HG02759 (cell line): Measurements from ENCODE around the gene SLC25A10.
"Not testable (repeated sequence)": the region's sequence is repeated elsewhere in the genome, so short reads cannot be mapped to it uniquely, and the experiment has no call there.

Experiments
- ATAC-seq: cut with Tn5 transposase; IDR thresholded peaks from one replicate; pipeline ENCODE4 v1.9.1; 2021; ENCODE audit warnings: mild to moderate bottlenecking, moderate library complexity; ENCODE audit not compliant: unreplicated experiment

The SLC25A10 gene

DNA sequence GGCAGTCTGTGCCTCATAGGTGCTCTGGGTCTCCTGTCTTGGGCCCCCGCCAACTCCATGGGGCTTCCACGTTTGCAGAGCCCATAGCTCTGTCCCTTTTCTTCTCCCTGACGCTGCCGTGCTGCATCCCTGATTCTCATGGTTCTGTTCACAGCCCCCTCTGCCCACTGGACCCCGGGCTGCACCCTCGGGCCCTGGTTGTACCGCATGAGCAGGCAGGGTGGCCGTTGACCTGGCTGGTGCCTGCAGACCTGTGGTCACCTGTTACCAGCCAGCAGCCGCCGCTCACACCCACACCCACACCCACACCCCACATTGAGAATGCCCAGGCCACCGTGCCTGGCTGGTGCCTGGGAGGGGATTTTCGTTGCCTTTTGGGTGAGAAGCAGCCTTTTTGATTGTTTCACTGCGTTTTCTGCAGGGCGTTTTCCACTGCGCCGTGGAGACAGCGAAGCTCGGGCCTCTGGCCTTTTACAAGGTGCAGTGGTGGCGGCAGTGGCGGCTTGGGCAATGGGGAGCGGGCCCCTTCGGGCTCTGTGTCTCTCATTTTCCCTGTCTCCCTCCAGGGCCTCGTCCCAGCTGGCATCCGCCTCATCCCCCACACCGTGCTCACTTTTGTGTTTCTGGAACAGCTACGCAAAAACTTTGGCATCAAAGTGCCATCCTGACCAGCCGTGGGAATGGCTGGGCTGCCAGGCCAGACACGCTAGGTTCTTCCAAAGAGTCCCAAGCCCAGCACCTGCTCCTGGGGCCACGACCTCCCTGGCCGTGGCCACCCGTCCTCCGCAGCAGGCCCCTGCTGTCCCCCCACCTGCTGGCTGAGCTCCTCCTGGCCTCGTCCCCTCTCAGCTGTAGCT, 7.6 kb downstream of the SLC25A10 start:
- no peak for ATAC-seq

DNA sequence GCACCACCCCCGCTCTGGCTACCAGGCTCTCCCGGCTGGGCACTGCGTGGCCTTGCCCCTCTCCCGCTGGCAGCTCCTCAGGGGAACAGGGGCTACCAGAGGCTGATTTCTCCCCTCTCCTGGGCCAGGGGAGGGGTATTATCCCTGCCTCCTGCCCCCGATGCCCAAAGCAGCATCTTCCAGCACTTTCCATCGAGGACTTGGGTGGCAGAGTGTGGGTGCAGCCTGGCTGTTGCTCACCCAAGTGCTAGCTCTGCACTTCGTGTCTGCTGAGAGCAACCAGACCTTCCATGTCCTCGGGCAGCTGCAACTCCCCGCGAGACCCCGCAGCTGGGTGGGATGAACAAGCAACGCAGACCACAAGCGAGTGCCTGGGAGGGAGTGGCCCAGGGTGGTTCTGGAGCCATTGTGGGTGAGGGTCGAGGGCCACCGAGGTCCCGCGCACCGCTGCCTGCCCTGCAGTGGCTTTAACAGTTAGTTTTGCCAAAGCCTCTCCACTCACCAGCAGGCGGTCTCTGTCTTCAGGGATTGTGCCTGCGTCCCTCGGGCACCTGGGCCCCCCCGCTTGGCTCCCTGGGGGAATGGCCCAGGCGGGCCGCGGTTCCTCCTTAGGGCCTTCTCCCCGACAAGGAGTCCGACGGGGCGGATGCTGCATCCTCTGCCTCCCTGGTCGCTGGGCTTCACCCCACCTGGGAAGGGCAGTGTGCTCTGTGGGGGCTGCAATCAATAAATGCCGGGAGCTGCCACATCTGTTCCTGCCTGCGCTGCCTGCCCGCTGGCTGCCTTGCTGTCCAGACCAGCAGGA, 8.4 kb downstream of the SLC25A10 start:
- no peak for ATAC-seq

DNA sequence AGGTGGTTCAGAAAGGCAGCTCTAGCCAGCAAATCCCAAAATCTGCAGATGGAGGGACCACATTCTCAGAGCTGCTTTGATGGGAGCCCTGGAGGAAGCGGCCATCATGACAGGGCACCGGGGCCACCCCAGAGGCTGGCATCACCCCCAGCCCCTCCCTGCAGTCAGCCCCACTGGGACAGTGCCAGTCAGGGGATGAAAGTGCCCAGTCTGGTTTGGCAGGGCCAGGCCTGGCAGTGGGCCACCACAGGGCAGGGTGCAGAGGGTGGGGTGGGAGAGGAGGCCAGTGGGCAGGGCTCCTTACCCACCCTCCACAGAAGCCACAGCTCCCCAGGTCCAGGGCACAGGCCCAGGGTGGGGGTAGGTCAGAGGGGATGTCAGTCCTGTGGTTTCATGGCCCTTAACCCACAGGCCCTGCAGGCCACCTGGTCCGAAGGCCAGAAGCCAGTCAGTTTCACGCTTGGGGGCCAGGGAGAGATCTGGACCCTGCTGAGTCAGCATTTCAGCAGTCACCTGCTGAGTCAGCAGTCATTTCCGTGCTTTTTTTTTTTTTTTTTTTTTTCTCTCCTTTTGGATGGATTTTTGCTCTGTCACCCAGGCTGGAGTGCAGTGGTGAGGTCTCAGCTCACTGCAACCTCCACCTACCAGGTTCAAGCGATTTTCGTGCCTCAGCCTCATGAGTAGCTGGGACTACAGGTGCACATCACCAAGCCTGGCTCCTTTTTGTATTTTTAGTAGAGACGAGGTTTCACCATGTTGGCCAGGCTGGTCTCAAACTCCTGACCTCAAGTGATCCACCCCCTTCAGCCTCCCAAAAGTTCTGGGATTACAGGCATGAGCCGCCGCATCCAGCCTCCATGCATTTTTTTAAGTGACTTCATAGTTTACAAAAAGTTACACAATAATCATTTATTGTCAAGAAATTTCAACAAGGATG, 10.4 kb downstream of the SLC25A10 start:
- ATAC-seq: no peak

DNA sequence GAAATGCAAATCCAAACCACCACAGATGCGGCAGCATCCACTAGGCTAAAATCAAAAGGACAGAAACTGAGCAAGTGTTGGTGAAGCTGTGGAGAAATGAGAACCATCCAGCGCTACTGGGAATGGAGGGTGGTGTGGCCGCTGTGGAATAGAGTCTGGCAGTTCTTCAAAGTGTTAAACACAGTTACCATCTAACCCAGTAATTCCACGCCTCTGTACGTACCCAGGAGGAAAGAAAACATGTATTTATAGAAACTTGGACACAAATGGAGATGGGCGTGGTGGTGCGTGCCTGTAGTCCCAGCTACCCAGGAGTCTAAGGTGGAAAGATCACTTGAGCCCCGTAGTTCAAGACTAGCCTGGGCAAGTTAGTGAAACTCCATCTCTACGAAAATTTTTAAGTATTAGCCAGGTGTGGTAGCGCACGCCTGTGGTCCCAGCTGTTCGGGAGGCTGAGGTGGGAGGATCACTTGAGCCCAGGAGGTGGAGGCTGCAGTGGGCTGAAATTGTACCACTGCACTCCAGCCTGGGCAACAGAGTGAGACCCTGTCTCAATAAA, 11.6 kb downstream of the SLC25A10 start:
- no peak for ATAC-seq

DNA sequence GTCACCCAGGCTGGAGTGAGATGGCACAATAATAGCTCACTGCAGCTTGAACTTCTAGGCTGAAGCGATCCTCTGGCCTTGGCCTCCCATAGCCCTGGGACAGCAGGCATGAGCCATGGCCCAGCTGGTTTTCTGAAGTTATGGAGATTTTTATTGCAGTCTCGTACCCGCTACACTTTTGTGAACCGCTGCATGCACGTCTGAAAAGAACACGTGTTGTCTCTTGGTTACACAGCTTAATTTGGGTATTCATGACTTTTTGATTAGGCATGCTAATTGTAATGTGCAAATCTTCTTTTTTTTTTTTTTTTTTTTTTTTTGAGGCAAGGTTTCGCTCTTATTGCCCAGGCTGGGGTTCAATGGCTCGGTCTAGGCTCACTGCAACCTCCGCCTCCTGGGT, 13.4 kb downstream of the SLC25A10 start:
- ATAC-seq: no peak

DNA sequence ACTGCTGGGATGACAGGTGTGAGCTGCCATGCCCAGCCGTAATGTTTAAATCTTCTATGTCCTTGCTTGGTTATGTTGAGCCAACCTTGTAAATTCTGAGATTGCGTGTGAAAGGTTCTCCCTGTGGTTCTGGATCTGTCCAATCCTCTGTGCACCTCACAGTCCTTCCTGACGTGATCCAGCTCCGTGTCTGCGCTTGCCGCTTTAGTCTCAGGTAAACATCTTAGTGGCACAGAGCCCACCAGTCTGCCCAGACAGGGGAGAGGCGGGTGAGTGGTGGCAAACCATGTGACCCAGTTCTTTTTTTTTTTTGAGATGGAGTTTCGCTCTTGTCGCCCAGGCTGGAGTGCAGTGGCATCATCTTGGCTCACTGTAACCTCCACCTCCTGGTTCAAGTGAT, 13.9 kb downstream of the SLC25A10 start:
- ATAC-seq: no peak

DNA sequence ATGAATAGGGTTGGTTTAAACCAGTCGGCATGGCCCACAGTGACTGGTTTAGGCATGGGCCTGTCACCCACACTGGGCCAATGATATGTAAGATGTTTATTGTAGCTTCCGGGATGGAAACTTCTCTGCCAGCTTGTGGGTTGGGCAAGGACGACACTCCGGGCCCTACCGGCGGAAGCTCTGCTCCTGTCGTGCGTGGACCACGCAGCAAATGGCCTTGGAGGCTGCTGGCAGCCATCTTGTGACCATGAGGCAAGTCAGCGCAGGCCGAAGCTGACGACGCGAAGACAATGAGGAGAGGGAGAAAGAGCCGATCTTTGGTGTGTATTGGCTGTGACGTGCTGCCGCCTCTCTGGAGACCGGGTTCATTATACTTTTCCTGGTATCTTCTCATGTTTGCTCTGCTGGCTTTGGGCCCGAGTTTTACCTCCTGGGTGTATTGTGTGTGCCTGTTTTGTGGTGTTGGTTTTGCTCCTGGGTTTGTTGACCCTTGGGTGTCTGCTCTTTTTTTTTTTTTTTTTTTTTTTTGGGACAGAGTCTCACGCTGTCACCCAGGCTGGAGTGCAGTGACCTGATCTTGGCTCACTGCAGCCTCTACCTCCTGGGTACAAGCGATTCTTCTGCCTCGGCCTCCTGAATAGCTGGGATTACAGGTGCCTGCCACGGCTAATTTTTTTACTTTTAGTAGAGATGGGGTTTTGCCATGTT, 15.4 kb downstream of the SLC25A10 start:
- ATAC-seq: no peak

DNA sequence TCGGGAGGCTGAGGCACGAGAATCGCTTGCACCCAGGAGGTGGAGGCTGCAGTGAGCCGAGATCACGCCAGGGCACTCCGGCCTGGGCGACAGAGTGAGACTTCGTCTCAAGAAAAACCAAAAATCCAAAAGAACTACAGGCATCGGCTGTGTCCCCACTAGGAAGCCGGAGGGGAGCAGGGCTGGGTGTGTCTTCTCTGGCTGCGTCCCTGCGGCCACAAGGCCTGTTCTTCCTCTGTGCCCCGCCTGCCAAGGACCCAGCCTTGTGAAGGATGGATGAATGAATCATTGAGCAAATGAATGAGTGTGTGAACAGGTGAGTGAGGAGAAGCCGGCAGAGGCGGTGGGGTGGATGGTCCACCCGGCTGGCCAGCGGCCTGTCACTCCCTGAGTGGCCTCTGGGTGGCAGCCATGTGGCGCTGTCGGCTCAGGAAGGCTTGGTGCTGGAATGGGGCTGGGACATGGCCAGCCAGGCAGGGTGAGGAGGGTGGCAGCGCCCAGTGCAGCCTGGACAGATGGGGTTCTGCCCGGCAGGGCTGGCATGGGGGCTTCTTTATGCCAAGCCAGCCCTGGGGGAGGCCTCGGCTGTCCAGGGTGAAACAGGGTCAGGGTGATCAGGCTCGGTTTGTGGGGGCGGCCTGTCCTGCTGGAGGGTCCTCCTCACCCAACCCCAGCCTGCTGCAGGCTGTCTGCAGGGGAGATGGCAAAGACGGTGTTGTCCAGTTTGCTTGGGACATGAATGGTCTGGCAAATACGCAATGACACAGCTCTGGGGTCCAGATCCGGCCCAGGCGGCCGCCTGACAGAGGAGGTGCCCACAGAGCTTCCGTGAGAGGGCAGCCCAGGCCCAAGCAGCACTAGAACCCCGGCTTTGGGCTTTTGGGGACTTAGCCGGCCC, 21.7 kb downstream of the SLC25A10 start:
- ATAC-seq: no peak

DNA sequence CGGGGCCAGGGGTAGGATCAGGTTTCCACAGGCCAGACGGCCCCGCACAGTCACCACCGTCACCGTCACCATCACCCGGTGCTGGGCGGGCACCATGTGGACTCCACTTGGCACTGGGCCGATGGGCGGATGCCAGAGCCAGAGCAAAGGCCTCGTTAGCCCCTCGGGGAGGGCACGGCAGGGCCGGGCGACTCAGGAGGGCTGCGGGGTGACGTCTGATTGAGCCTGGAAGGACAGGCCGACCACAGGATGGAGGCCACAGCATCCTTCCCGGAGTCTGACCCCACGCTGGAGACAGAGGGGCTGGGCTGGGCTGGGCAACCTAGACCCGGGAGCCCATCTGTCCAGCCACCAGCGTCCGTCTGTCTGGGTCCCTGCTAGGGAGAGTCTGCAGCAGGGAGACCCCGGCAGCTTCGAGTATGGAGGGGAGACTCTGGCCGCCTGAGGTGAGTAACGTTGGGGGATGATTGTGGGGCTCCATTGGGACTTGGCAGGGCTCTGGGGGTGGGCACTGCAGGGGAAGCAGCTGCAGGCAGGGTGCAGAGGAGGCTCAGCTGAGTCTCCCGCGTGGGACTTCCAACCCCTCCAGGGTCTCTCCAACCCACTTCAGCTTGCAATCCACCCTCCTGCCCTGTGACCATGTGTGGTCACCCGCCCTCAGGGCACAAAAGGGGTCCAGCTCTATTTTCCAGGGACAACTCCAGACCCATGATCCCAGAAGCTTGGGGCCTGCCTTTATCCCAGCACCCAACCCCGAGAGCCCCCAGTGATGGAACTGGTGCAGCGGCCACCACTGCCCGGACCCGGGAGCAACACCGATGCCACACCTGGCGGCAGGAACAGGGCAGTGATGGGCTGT, 22.6 kb downstream of the SLC25A10 start:
- no peak for ATAC-seq

DNA sequence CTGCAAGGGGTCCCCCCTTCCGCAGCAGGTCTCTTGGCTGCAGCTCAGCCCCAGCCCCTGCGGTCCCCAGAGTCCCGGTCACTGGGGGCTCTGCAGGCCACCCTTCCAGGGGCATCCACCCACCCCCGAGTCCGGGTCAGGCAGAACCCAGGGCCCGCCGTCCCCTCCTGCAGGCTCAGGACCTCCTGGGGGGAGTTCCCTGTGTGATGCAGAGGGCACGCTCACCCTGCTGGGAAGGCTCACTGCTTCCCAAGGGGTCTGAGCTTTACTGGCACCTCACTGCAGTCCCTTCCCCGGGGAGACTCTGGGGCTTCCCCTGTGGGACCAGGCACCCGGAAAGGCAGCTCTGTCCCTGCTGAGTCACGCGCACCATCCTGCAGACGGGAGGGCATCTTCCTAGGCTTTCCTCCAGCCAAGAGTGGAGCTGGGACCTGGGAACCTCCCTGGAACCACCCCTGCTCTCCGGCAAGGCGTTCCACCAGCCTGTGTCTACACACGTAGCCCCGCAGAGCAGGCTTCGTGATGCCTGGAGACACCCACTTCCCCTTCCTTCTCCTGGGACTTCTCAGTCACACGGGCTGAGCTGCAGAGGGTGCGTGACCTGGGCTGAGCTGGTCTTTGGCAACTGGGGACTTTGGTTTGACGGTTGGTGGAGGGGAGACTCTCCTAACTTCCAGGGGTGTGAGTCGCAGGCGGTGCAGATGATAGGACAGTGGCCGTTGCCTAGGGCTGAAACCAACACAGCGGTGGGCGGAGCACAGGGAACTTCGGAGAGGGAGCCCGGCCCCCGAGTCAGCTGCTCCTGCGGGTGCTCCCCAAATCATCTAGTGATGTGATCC, 23.4 kb downstream of the SLC25A10 start:
- ATAC-seq: no peak

DNA sequence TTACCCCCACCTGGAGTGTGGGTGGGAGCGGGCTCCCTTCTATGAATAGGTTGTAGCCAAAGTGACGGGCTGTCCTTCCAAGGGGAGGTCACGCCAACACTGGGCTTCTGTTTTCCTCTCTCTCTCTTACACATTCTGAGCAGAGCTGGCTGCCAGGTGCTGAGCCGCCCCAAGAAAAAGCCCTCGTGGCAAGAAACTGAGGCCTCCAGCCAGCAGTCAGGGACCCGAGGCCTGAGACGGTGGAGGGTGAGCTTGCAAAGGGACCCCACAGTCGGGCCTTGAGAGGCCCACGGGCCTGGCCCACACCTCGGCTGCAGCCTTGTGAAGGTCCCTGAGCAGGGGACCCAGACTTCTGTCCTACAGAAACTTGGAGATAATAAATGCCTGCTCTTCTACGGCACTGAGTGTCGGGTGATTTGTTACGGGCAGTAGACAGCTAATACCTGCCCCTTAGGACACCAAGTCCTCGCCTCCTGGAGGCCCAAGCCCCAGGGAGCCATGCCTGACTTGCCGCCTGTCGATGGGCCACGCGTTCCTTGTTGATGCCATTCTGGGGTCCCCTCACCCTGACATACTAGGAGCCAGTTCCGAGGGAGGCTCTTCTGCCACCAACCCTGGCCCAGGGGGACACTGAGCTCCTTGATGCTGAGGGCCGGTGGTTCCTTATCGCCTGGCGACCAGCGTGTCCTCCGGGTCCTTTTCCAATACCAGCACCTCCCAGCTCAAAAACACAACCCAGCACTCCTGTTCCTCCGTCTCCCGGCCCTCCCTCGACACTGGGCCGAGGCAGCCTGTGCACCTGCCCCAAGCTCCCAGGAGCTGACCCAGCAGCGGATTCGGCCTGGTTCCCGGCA, 26.1 kb downstream of the SLC25A10 start:
- no peak for ATAC-seq

DNA sequence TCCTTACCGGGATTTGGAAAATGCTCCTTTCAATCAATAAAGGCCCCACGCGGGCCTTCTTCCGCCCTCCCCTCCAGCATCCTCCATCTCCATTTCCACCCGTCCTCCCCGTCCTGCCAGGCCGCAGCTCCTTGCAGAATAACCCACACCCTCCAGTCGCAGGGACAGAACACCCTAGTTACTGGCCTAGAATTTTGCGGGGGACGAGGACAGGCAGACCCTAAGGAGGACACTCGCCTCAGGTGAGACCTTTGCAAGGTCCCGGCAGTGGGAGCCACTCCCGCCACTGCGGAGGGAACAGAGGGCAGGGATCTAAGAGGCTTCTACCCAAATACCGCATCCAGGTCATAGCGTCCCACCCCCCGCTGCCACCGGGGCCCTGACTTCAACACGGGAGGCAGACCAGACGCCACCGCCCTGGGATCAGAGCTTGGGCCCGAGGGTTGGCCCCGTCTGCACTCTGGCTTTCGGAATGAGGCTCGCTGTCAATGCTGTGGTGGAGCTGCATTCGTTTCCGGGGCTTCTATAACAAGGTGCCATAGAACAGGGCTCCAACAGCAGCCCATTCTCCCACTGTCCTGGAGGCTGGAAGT, 26.8 kb downstream of the SLC25A10 start:
- no peak for ATAC-seq

DNA sequence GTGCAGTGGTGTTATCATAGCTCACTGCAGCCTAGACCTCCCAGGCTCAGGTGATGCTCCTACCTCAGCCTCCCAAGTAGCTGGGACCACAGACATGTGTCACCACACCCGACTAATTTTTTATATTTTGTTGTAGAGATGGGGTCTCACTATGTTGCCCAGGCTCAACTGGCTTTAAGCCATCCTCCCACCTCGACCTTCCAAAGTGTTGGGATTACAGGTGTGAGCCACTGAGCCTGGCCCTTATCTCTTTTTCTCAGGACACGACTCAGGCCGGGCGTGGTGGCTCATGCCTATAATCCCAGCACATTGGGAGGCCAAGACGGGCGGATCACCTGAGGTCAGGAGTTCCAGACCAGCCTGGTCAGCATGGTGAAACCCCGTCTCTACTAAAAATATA, 27.5 kb downstream of the SLC25A10 start:
- not testable (repeated sequence) for ATAC-seq

DNA sequence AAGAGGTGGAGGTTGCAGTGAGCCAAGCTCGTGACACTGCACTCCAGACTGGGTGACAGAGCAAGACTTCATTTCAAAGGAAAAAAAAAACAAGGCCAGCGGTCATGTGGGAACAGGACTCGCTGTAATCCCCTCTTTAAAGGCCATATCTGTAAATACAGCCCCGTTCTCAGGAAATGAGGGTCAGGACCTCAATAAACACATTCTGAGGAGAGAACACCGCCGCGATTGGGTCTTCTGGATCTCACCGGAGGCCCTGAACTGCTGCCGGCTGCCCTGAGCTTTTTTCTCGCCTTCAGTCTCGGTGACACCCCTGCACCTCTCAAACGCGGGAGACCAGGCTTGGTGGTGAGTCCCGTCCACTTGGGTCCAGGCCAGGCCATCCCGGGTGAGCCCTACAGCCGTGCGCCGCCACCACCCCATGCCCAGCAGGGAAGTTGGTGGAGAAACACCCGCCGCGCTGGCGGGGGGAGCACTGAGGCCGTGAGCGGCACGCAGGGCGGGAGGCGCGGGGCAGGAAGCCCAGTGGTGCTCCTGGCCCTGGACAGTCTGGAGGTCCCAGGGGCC, 28.4 kb downstream of the SLC25A10 start:
- no peak for ATAC-seq

DNA sequence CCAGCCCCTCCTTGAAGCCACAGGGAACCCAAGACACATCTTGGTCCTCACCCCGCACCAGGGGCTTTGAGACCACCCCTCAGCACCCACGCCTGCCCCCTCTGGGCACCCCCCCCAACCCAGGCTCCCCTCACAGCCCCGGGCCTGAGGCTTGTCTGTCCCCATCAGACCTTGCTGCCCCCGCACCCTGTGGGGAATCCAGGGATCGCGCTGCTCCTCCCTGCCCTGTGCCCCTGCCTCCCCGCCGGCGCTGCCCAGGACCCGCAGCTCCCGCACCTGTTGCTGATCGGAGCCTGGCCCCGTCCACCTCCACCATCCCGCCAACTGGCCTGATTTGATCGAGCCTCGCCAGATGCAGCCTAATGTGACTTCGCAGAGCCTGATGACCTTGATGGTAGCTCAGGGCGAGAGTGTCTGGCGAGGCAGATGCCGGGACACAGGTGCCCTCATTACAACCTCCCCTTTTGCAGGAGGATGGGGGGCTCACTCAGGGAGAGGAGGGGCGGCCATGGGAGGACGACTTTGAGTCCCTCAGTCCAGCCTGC, 29.0 kb downstream of the SLC25A10 start:
- ATAC-seq: no peak
